ENCODE measurements around the gene S100A9.

DNA sequence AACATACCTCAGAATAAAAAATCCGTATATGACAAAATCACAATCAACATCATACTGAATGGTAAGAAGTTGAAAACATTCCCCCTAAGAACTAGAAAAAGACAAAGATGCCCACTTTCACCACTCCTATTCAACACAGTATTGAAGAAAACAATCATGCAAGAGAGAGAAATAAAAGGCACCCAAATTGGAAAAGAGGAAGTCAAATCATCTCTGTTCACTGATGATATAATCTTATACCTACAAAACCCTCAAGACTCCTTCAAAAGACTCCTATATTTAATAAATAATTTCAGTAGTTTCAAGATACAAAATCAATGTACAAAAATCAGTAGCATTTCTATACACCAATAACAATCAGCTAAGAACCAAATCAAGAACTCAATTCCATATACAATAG is 23.8 kb upstream of the S100A9 start:
- TF ChIP-seq, protein P1, sequence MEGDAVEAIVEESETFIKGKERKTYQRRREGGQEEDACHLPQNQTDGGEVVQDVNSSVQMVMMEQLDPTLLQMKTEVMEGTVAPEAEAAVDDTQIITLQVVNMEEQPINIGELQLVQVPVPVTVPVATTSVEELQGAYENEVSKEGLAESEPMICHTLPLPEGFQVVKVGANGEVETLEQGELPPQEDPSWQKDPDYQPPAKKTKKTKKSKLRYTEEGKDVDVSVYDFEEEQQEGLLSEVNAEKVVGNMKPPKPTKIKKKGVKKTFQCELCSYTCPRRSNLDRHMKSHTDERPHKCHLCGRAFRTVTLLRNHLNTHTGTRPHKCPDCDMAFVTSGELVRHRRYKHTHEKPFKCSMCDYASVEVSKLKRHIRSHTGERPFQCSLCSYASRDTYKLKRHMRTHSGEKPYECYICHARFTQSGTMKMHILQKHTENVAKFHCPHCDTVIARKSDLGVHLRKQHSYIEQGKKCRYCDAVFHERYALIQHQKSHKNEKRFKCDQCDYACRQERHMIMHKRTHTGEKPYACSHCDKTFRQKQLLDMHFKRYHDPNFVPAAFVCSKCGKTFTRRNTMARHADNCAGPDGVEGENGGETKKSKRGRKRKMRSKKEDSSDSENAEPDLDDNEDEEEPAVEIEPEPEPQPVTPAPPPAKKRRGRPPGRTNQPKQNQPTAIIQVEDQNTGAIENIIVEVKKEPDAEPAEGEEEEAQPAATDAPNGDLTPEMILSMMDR (IDR thresholded peaks at IDR 0.05), result no peak
- TF ChIP-seq ZFX (IDR thresholded peaks at IDR 0.05; ENCODE audit: borderline replicate concordance), result no peak
